NB4 (cell line): ENCODE results near the gene VSIG2.

ENCODE experiments used
- CTCF ChIP-seq: IDR thresholded peaks from one replicate; pipeline ENCODE4 v1.5.1; 2012; ENCODE audit warnings: low read depth, low read length
- MAX ChIP-seq: IDR thresholded peaks from 2 replicates; pipeline ENCODE4 v1.6.1; 2011; ENCODE audit warnings: low read depth, low read length
- POLR2A ChIP-seq: IDR thresholded peaks from 2 replicates; pipeline ENCODE4 v1.6.1; 2011; ENCODE audit warnings: mild to moderate bottlenecking; ENCODE audit not compliant: insufficient read length; ENCODE audit errors: extremely low read depth

GRCh38 chr11:124728134-124728533 lies 23.9 kb downstream of the VSIG2 start:
- no peak for TF ChIP-seq CTCF
- TF ChIP-seq POLR2A = no peak
- no peak for TF ChIP-seq MAX
